Measurements from ENCODE around the gene KSR2.

KSR2 gene

DNA sequence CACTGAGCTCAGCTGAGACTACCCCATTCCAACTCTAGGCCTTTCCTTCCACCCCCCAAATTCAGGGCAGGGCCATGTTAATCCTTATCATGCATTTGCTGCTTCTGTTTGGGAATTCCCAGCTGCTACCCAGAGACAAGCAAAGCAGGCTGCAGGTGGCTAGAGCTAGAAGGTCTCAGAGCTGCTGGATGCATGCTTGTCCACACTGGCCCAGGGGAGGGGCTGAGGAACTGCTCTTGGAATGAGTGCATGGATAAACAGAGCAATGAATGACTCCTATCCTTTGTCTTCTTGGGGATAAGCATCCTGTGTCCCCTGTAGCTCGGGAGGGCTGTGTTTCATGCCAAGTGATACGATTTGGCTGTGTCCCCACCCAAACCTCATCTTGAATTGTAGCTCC lies 470.5 kb downstream of the KSR2 start:
- DNase-seq (ENCODE audit: insufficient read length, low spot score), result no peak
- FAIRE-seq, result no peak
- no peak for TF ChIP-seq SPI1 (IDR thresholded peaks at IDR 0.05; ENCODE audit: low read depth, low read length)
- no peak for TF ChIP-seq POLR2AphosphoS5 (IDR thresholded peaks at IDR 0.05; ENCODE audit: low read depth, low read length)
- TF ChIP-seq TAF1 (IDR thresholded peaks at IDR 0.05; ENCODE audit: low read depth, low read length), result no peak
- no peak for TF ChIP-seq POU2F2 (IDR thresholded peaks at IDR 0.05; ENCODE audit: low read depth, low read length)
- no peak for TF ChIP-seq POLR2A (IDR thresholded peaks at IDR 0.05; ENCODE audit: low read depth, low read length)
- no peak for TF ChIP-seq PAX5 (IDR thresholded peaks at IDR 0.05; ENCODE audit: insufficient read depth, low read length, severe bottlenecking)

GRCh38 chr12:117497407-117497806 lies 471.4 kb downstream of the KSR2 start:
- FAIRE-seq, result no peak
- DNase-seq (ENCODE audit: insufficient read length, low spot score), result no peak
- TF ChIP-seq POLR2AphosphoS5 (IDR thresholded peaks at IDR 0.05; ENCODE audit: low read depth, low read length) (no peak), POLR2A (IDR thresholded peaks at IDR 0.05; ENCODE audit: low read depth, low read length) (no peak), PAX5 (IDR thresholded peaks at IDR 0.05; ENCODE audit: insufficient read depth, low read length, severe bottlenecking) (no peak), SPI1 (IDR thresholded peaks at IDR 0.05; ENCODE audit: low read depth, low read length) (no peak), POU2F2 (IDR thresholded peaks at IDR 0.05; ENCODE audit: low read depth, low read length) (no peak)

DNA sequence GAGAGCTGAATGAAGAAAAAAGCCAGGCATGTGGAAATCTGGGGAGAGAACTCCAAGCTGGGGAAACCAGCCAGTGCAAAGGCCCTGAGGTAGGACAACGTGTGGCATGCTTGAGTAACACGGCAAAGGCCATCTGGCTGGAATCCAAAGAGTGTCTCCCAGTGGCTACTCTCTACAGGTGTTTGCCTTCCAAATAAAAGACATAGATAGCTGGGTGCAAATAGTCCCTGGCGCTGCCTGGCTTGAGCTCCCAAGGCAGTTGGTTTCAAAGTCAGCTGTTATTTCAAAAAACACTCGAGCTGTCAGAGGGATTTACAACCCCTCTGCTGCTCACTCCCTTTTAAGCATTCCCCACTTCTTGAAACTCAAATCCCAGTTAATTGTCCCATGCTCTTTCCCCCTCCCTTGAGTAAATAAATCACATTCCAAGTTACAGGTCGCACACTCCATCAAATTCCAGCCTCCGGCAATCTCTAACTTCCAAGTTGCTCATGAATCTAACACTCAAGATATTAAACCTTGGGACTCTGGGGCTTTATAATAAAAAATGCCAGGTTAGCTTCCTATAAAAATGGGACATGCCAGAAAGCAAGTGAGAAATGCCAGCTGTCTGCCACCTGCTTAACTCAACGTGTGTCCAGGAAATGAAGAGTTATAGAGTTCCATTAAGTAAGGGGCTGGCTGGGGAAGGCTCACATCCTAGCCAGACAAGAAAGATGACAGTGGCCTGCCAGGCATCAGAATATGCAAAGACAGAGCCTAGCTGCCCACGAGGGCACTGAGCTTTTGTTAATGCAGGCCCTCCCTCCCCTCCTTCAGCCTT lies 473.7 kb downstream of the KSR2 start:
- TF ChIP-seq SPI1 (IDR thresholded peaks at IDR 0.05; ENCODE audit: low read depth, low read length) (no peak), PAX5 (IDR thresholded peaks at IDR 0.05; ENCODE audit: insufficient read depth, low read length, severe bottlenecking) (no peak), TAF1 (IDR thresholded peaks at IDR 0.05; ENCODE audit: low read depth, low read length) (no peak), POU2F2 (IDR thresholded peaks at IDR 0.05; ENCODE audit: low read depth, low read length) (no peak), POLR2A (IDR thresholded peaks at IDR 0.05; ENCODE audit: low read depth, low read length) (no peak), POLR2AphosphoS5 (IDR thresholded peaks at IDR 0.05; ENCODE audit: low read depth, low read length) (no peak)
- FAIRE-seq (no peak), DNase-seq (ENCODE audit: insufficient read length, low spot score) (no peak)

GRCh38 chr12:117491711-117492110 lies 477.1 kb downstream of the KSR2 start:
- DNase-seq (ENCODE audit: insufficient read length, low spot score), result no peak
- no peak for FAIRE-seq
- TF ChIP-seq POLR2A (IDR thresholded peaks at IDR 0.05; ENCODE audit: low read depth, low read length), result no peak
- no peak for TF ChIP-seq PAX5 (IDR thresholded peaks at IDR 0.05; ENCODE audit: insufficient read depth, low read length, severe bottlenecking)
- no peak for TF ChIP-seq POU2F2 (IDR thresholded peaks at IDR 0.05; ENCODE audit: low read depth, low read length)
- TF ChIP-seq TAF1 (IDR thresholded peaks at IDR 0.05; ENCODE audit: low read depth, low read length), result no peak
- no peak for TF ChIP-seq SPI1 (IDR thresholded peaks at IDR 0.05; ENCODE audit: low read depth, low read length)
- no peak for TF ChIP-seq POLR2AphosphoS5 (IDR thresholded peaks at IDR 0.05; ENCODE audit: low read depth, low read length)

DNA sequence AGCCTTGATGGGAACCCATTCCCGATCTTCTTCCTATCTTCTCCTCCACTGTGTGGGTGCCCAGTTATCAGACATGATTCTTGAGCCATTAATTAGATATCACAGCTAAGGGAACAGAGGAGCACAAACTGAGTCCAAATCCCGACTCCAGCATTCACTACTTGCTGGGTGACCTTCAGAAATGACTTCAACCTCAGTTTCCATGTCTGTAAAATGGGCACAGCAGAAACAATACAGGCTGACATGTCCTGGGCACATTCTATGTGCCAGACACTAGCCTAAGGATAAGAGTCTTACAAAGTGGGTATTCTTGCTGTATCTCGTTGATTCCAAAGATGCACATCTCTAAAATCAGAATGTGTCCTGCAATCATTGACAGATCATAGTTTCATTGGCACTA lies 478.7 kb downstream of the KSR2 start:
- no peak for FAIRE-seq
- TF ChIP-seq POLR2AphosphoS5 (IDR thresholded peaks at IDR 0.05; ENCODE audit: low read depth, low read length) (no peak), POLR2A (IDR thresholded peaks at IDR 0.05; ENCODE audit: low read depth, low read length) (no peak), POU2F2 (IDR thresholded peaks at IDR 0.05; ENCODE audit: low read depth, low read length) (no peak), PAX5 (IDR thresholded peaks at IDR 0.05; ENCODE audit: insufficient read depth, low read length, severe bottlenecking) (no peak), SPI1 (IDR thresholded peaks at IDR 0.05; ENCODE audit: low read depth, low read length) (no peak), TAF1 (IDR thresholded peaks at IDR 0.05; ENCODE audit: low read depth, low read length) (no peak)
- no peak for DNase-seq (ENCODE audit: insufficient read length, low spot score)

DNA sequence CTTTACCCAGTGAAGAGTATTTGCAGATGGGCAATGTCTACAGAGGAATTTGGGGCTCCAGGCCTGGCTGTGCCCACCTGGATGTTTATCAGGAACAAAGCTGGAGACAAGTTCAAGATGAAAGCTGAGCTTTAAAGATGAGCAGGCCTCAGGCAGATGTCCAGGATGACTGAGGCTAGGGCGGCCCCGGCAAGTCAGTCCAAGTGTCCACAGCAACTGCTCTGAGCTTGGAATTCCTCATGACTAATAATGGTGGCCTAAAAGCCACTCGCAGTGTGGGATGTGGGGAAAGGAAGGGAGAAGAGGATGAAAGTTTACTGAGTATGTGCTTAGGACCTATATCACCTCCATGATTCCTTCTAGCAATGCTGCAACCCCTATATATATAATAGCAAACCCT lies 479.1 kb downstream of the KSR2 start:
- no peak for DNase-seq (ENCODE audit: insufficient read length, low spot score)
- no peak for FAIRE-seq
- TF ChIP-seq TAF1 (IDR thresholded peaks at IDR 0.05; ENCODE audit: low read depth, low read length) (no peak), POU2F2 (IDR thresholded peaks at IDR 0.05; ENCODE audit: low read depth, low read length) (no peak), POLR2A (IDR thresholded peaks at IDR 0.05; ENCODE audit: low read depth, low read length) (no peak)

GRCh38 chr12:117486840-117487659 lies 481.7 kb downstream of the KSR2 start:
- no peak for DNase-seq (ENCODE audit: insufficient read length, low spot score)
- no peak for TF ChIP-seq PAX5 (IDR thresholded peaks at IDR 0.05; ENCODE audit: insufficient read depth, low read length, severe bottlenecking)
- no peak for TF ChIP-seq POU2F2 (IDR thresholded peaks at IDR 0.05; ENCODE audit: low read depth, low read length)
- no peak for TF ChIP-seq POLR2A (IDR thresholded peaks at IDR 0.05; ENCODE audit: low read depth, low read length)
- TF ChIP-seq SPI1 (IDR thresholded peaks at IDR 0.05; ENCODE audit: low read depth, low read length), result no peak
- no peak for TF ChIP-seq POLR2AphosphoS5 (IDR thresholded peaks at IDR 0.05; ENCODE audit: low read depth, low read length)
- no peak for TF ChIP-seq TAF1 (IDR thresholded peaks at IDR 0.05; ENCODE audit: low read depth, low read length)
- no peak for FAIRE-seq

DNA sequence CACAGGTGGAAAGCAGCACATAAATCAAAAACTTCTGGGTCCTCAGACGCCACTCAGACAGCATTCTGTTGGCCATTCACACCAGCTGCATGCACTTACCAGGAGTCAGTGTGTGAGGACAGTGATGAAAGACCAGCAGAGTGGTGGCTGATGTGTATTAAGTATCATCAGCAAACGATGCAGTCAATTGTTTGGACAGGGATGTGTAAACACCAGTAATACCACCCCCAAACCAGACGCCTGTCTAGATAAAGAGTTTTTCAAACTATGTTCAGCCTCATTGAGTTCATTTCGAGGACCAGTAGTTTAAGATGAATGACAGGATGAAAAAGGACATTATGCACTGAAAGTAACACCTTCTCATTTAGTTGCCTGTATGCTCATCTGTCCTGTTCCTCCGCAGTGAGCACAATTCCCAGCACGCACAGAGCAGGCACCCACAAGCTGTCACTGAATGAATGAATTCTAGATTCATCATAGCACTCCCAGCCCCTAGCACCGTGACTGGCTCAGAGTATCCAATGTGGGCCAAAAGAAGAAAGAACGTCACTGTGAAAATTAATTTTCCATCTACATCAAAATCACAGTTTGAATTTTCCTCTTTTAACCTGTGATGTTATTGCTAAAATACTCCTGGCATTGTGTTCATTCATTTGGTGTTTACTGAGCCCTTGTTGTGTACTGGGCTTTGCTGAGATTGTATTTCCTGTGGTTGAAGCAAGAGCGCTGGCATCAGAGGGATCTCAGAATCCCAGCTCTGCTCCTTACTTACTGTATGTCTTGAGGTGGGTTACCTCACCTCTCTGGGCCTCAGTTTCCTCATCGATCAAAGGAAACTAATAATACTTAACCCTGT lies 482.6 kb downstream of the KSR2 start:
- no peak for FAIRE-seq
- no peak for DNase-seq (ENCODE audit: insufficient read length, low spot score)
- TF ChIP-seq POLR2AphosphoS5 (IDR thresholded peaks at IDR 0.05; ENCODE audit: low read depth, low read length), result no peak
- no peak for TF ChIP-seq TAF1 (IDR thresholded peaks at IDR 0.05; ENCODE audit: low read depth, low read length)

DNA sequence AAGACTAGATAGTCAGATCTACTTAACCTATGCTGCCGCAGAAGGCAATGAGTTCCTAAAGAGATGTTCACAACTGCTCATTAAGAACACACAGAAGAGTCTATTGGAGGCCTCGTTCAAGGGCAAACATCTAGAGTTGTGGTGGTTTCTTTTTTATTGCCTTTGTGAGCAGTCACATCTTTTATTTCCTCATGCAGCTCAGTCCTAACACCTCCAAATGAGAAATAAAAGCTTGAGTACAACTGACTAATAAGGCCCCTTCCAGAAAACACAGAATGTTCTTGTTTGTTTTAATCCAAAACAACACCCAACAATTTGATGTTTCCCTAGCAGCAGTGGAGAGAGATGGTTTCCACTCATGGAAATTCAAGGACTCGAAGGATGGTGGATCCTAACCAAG lies 483.9 kb downstream of the KSR2 start:
- no peak for FAIRE-seq
- DNase-seq (ENCODE audit: insufficient read length, low spot score), result no peak
- no peak for TF ChIP-seq POLR2AphosphoS5 (IDR thresholded peaks at IDR 0.05; ENCODE audit: low read depth, low read length)
- no peak for TF ChIP-seq SPI1 (IDR thresholded peaks at IDR 0.05; ENCODE audit: low read depth, low read length)
- TF ChIP-seq PAX5 (IDR thresholded peaks at IDR 0.05; ENCODE audit: insufficient read depth, low read length, severe bottlenecking), result no peak
- TF ChIP-seq POU2F2 (IDR thresholded peaks at IDR 0.05; ENCODE audit: low read depth, low read length), result no peak
- TF ChIP-seq TAF1 (IDR thresholded peaks at IDR 0.05; ENCODE audit: low read depth, low read length), result no peak
- no peak for TF ChIP-seq POLR2A (IDR thresholded peaks at IDR 0.05; ENCODE audit: low read depth, low read length)

Data from GM12891 (cell line).